T47D (cell line): ENCODE results near the gene PPIL1.

ENCODE experiments used
- DNase-seq, 2 experiments: peaks; one replicate each; pipeline versions ENCODE4 v3.0.0 to v3.0.0-alpha.2; 2011 to 2012; ENCODE audit warnings: low read depth in 1 of 2, low spot score in 1 of 2
- JUND ChIP-seq: IDR thresholded peaks from 2 replicates; pipeline ENCODE4 v1.6.1; 2012; ENCODE audit warnings: low read depth
- in situ Hi-C: cut with HindIII; loops from 2 replicates; pipeline ENCODE4 v1.10.0; 2016; ENCODE audit warnings: low sequenced_read_pairs, low pct_unique_long_range_greater_than_20kb

PPIL1 gene

DNA sequence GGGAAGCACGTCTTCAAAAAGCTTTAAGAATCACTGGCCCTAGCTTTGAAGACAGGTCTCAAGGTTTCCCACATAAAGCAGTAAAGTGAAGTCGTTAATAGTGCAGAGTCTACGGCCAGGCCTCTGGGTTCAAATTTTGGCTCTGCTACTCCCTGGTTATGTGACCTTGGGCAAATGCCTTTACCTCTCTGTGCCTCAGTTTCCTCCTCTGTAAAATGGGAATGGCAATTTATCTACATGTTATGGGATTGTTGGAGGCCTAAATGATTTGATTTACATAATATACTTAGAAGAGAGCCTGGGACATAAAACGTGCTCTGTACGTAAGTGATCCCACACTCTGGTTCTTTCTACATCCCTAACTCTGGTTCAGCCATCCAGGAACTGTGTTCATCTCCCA lies 67.5 kb downstream of the PPIL1 start:
- no peak for TF ChIP-seq JUND
- in situ Hi-C loops = no loop called here
- DNase-seq = no peak

DNA sequence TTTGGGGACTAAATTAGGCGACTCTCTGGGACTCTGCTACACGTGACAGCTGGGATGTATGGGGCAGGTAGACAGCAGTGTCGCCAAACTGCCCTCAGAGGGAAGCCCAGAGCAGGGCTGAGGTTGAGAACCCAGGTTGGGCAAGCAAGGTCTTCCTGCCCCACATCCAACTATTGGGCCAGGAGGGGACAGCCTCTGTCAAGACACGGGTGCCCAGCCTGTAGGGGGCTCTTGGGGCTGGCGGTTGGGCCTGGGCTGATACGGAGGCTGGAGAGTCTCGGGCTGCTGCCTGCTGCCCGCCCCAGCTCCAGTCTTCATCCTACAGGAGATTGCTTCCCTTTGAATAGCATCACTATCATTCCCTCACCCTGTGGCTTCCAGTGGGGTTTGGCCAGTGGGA lies 68.7 kb downstream of the PPIL1 start:
- DNase-seq = no peak
- in situ Hi-C loops = no loop called here
- TF ChIP-seq JUND = no peak

DNA sequence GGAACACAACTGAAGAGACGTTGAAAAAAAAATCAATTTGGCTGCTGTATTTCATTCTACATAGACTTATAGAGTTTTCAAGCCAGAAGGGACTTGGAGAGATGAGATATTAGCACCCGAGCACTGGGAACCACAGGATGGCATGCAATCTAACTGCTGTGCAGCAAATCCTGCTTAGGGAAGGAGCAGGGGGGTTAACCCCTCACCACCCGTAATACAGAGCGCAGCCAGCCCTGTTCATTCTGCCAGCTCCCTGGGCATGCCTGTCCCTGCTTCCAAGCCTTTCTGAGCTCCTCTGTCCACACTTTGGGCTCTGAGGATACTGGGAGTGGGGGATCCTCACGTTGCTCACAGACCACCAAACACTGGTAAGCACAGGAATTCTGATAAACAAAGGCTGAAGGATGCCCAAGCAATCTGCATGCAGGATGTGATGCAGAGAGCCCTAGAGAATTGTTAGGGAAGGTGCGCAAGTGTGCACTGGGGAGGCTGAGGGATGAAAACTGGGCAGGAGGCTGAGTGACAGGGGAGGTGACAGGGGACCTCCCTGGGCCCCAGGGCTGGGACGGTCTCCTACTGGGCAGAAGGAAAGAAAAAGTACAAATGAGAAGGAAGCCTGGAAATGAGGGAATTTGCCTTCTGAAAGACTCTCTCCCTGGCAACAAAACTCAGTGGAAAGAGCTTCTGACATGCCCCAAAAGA lies 69.4 kb downstream of the PPIL1 start:
- TF ChIP-seq JUND = no peak
- no peak for DNase-seq
- in situ Hi-C loops = no loop called here
